ENCODE results near the gene KIAA1755.

Gene KIAA1755

GRCh38 chr20:38228436-38228835 is 32.1 kb downstream of the KIAA1755 start:
- no peak overlapping the region for H3K27ac Mint-ChIP-seq
- H3K4me3 Mint-ChIP-seq, result no peak overlapping the region
- H3K9me3 Mint-ChIP-seq, result no peaks in the 10 kb centered on the region
- TF ChIP-seq, protein P1, sequence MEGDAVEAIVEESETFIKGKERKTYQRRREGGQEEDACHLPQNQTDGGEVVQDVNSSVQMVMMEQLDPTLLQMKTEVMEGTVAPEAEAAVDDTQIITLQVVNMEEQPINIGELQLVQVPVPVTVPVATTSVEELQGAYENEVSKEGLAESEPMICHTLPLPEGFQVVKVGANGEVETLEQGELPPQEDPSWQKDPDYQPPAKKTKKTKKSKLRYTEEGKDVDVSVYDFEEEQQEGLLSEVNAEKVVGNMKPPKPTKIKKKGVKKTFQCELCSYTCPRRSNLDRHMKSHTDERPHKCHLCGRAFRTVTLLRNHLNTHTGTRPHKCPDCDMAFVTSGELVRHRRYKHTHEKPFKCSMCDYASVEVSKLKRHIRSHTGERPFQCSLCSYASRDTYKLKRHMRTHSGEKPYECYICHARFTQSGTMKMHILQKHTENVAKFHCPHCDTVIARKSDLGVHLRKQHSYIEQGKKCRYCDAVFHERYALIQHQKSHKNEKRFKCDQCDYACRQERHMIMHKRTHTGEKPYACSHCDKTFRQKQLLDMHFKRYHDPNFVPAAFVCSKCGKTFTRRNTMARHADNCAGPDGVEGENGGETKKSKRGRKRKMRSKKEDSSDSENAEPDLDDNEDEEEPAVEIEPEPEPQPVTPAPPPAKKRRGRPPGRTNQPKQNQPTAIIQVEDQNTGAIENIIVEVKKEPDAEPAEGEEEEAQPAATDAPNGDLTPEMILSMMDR (IDR thresholded peaks at IDR 0.05; ENCODE audit: unreplicated experiment in 3 of 3), result no peak
- no peaks in the 10 kb centered on the region for H3K27me3 Mint-ChIP-seq (ENCODE audit: low read depth)
- no peaks in the 10 kb centered on the region for H3K36me3 Mint-ChIP-seq (ENCODE audit: low read depth)
- peaks cover 6% of the 10 kb centered on the region for H3K4me1 Mint-ChIP-seq

- Mint-ChIP-seq H3K36me3 (ENCODE audit: low read depth) (no peaks in the 10 kb centered on the region), H3K9me3 (no peaks in the 10 kb centered on the region)
These were observed 32.8 kb downstream of the KIAA1755 start for GRCh38 chr20:38227420-38228360.

DNA sequence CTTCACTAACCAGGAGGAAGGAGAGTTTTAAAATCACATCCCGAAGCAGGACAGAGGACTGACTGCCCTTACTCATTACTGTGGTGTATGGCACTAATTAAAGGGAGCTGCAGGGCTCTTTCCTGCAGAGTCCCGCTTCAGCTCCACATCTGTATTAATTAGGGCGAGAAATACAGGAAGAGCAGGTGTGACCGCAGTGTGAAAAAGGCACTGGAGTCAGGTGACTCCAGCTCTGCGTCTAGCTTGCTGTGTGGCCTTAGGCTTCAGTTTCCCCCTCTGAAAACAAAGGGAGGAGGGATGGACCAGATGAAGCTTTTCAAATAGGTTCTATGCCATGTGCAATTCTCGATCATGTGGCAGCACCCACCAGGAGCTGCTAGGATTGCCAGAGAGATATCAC is 34.0 kb downstream of the KIAA1755 start:
- H3K27ac Mint-ChIP-seq, result no peak overlapping the region
- no peaks in the 10 kb centered on the region for H3K9me3 Mint-ChIP-seq
- peaks cover 4% of the 10 kb centered on the region for H3K4me1 Mint-ChIP-seq
- H3K4me3 Mint-ChIP-seq, result no peak overlapping the region
- TF ChIP-seq, protein P1 (IDR thresholded peaks at IDR 0.05; ENCODE audit: unreplicated experiment in 3 of 3), result no peak
- no peaks in the 10 kb centered on the region for H3K36me3 Mint-ChIP-seq (ENCODE audit: low read depth)
- H3K27me3 Mint-ChIP-seq (ENCODE audit: low read depth), result peaks cover 4% of the 10 kb centered on the region

More at GRCh38 chr20:38227420-38228360, 32.8 kb downstream of the KIAA1755 start:
- Mint-ChIP-seq H3K27me3 (ENCODE audit: low read depth) (no peaks in the 10 kb centered on the region), H3K4me1 (peaks cover 6% of the 10 kb centered on the region), H3K27ac (no peak overlapping the region), H3K4me3 (no peak overlapping the region)
- TF ChIP-seq, protein P1 (IDR thresholded peaks at IDR 0.05; ENCODE audit: unreplicated experiment in 3 of 3), result no peak

GRCh38 chr20:38225900-38226263 is 34.7 kb downstream of the KIAA1755 start:
- Mint-ChIP-seq H3K9me3 (no peaks in the 10 kb centered on the region), H3K4me3 (no peak overlapping the region), H3K4me1 (peaks cover 4% of the 10 kb centered on the region), H3K27me3 (ENCODE audit: low read depth) (peaks cover 4% of the 10 kb centered on the region), H3K36me3 (ENCODE audit: low read depth) (no peaks in the 10 kb centered on the region), H3K27ac (no peak overlapping the region)
- TF ChIP-seq, protein P1 (IDR thresholded peaks at IDR 0.05; ENCODE audit: unreplicated experiment in 3 of 3), result no peak

GRCh38 chr20:38225240-38225899 is 35.2 kb downstream of the KIAA1755 start:
- Mint-ChIP-seq H3K27me3 (ENCODE audit: low read depth) (peaks cover 4% of the 10 kb centered on the region), H3K4me1 (peaks cover 6% of the 10 kb centered on the region), H3K4me3 (no peak overlapping the region), H3K27ac (no peak overlapping the region), H3K36me3 (ENCODE audit: low read depth) (no peaks in the 10 kb centered on the region), H3K9me3 (no peaks in the 10 kb centered on the region)
- TF ChIP-seq, protein P1 (IDR thresholded peaks at IDR 0.05; ENCODE audit: unreplicated experiment in 3 of 3), result no peak
